Measurements from ENCODE around the gene MYO16.
"Not testable (repeated sequence)": the region's sequence is repeated elsewhere in the genome, so short reads cannot be mapped to it uniquely, and the experiment has no call there.

MYO16 gene

DNA sequence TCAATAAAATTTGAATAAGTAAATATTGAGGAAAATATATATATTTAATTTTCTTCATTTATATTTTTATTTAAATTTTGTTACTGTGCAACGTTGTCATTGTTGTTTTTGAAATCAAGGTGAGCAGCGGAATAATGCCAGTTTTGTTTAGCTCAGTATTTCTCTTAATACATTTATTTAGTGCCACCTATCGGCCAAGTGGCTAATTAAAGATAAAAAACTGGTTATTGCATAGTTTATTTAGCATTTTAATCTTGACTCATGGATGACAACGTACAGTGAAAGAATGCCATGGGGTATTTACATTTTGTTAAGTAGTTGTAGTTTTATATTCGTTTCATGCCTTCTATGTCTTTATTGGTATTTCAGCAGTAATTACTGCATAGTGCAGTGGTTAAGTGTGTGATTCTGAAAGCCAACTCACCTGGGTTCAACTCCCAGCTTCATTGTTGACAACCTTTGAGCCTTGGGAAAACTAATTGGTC is 265.9 kb downstream of the MYO16 start:
- DNase-seq (ENCODE audit: low read depth) = no peak

DNA sequence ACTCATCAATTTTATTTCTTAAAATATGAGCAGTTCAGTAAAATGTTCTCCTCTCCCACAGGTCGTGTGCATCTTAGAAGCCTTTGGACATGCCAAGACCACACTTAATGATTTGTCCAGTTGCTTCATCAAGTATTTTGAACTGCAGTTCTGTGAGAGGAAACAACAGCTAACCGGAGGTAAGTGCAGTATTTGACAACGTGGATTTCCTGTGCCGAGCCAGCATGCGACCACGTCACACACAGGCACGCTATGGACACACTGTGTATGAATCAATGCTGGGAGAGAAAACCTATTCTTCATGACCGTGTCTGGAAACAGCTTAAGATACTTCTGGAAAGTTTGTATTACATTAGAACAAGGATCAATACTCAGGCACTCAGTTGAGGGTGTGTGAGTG is 268.5 kb downstream of the MYO16 start:
- DNase-seq (ENCODE audit: low read depth) = no peak

DNA sequence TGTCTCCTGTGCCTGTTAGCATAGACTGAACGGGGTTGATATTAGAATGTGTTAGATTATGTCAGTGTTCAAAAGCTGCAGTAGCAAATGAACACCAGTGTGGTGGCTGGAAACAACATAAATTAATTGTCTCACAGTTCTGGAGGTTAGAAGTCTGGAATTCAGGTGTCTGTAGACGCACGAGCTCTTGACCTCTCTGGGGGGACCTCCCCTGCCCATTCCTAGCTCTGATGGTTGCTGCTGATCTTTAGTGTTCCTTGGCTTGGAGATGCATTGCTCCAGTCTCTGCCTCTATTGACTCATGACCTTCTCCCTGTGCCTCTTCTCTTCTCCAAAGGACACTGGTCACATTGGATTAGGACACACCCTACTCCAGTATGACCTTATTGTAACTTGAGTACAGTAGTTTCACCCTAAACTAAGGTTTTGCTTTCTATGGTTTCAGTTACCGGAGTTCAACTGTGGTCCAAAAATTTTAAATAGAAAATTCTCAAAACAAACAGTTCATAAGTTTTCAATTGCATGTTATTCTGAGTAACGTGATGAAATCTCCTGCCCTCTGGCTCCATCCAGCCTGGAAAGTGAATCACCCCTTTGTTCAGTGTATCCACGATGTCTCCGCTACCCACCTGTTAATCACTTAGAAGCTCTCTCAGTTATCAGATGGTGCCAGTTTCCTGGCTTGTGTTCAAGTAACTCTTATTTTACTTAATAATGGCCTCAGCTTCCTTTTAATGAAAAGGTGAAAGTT is 273.2 kb downstream of the MYO16 start:
- DNase-seq (ENCODE audit: low read depth) = no peak

DNA sequence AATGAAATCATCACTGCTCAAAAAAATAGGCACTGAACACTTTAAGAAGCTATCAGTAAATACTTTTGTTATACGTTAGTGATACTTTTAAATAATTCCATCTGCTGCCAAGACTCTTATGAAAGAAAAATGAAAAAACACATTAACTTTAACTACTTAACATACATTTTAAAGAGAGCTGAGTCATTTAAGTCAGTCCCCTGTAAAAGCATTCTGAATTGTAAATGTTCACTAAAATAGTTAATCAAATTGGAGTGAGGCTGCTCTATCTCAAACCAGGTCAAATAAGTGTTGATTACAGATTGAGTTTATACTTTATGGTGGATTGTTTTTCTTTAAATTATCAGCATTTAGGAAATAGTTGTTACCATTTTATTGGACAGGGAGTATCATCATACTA is 274.2 kb downstream of the MYO16 start:
- no peak for DNase-seq (ENCODE audit: low read depth)

DNA sequence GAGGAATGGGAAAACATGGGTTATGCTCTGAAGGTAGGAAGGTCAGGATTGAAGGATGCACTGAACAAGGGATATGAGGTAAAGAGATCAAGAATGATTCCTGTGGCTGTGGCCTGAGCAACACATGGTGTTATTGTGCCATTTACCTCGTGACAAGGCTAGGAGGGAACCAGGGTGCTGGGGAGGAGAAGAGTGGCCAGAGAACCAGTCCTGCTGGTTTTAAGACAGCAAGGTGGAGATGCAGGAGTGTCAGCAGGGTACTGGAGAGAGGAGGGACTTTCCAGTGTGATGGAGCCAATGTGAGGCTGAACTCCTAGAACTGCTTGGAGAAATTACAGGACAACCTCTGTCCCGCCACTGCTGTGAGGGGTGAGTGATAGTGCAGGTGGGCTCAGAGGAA is 282.4 kb downstream of the MYO16 start:
- DNase-seq (ENCODE audit: low read depth) = no peak

DNA sequence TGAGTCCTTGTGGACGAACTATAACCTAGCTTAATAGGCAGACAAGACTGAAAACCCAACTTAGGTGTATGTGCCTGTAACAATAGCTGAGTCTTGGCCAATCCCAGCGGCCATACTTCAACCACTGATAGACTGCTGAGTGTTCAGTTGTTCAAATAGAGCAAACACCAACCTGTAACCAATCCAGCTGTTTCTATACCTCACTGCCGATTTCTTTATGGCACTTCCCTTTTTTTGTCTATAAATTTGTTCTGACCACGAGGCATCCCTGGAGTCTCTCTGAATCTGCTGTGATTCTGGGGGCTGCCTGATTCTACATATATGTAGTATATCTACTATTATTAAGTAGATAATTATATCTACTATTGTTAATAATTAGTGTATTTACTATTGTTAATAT is 284.3 kb downstream of the MYO16 start:
- not testable (repeated sequence) for DNase-seq (ENCODE audit: low read depth)

DNA sequence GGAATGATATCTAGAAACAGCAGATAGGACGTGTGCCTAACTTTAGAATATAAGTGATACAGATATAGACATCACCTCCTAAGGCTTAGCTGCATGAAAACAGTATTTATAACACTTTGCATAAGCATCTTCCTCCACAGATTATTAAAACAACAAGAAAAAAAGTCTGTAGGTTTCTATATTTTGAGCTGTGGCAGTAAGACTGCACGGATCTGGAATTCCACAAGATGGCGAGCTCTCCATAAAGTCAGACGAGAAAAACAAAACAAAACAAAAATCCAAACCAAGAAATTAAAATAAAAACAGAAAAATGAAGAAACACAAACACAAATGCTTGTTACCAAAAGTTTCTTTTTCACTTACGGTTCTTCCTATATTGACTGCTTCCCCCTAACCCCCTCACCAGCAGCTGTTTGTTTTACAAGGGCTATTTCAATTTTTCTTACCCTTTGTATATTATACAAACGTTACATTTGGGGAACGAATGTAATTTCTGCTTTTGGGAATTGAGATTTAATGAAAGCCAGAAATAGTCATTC is 285.8 kb downstream of the MYO16 start:
- no peak for DNase-seq (ENCODE audit: low read depth)

DNA sequence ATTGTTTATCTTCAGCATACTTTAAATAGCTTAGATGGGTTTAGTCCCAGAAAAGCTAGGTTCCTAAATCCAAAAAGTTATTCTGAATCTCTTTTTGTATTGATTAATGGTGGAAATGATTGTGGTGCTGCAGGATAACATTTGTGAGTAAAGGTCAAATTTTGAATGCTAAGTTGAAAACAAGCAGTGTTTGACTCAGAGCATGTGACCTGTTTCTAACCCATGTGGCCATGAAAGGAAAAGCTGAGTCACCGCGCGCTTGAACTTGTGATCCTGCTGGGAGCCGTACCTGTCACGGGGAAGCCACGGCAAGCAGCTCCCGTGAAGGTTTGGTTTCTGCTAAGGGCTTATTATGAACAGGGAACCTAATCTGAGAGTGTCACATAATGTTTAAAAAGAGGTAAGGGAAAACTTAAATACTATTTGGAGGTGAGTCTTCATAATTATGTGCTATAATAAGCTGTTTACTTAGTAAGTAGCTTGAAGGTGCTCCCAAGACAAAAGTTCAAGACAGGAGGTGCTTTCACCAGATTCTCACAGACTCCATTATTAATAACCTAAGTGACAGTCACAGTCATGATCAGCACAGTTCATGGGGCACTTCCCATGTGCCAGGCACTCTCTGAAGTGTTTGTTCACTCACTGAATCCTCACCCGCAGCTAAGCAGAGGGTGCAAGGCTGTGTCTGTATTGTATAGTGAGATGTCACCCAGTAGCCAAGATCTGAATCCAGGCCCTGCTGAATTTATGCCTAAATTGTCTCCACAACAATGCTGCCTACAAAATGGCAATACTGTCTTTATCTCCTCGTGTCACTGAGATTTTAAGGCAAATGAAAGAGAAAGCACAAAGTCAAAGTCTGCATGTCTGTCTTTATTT is 286.5 kb downstream of the MYO16 start:
- peak; percentile 73 for DNase-seq (ENCODE audit: low read depth)

DNA sequence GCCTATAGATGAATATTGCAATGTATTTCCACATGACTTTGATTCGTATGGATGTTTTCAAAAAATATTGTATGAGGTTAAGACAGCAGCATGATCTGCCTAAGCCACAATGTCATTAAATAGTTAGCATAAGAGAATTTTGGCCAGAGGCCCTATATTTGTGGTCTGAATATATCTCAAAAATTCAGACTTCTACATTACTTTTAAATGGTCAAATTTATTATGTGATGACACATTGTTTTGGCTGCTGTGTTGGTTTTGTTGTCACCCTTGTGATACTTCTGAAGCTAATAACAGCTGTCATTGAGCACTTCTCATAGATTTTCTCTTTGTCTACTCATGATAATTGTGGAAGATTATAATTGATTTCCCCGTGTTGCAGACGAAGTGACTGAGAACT is 288.2 kb downstream of the MYO16 start:
- DNase-seq (ENCODE audit: low read depth) = no peak

DNA sequence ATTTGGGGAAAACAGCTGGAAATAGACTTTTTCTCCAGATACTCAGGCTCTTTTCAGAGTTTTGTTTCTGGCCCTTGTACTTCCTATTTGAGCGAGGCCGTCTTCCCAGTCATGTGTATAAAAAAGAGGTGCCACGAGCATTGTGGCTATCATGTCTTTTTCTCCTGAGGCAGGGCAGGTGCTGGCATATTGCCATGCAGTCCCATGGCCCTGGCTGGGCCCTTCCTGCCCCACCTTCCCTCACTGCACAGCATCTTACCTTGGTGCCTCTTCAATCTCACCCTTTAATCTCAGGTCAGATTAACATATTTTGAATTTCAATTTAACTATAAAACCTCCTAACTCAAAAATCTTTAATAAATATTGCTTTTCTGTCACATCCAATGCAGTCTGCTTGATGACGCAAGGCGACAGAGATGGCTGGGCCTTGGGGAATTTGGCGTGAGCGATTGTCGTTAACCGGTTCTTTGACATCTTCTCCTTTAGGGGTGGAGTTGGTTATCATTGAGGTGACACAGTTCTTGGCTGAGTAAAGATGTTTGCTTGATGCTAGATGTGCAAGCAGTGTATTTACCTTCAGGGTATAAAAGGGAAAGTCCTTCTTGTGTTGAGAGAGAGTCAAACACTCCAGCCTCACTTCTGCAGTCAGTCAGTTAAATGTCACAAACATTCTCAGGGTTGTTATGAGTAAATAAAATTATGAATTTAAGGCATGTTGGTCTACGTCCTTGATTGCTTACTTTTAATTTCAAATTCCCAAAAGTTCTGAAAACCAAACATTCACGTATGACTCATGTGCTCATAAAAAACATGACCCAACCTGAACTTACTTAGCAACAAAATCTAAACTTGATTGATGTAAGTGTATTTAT is 289.9 kb downstream of the MYO16 start:
- no peak for DNase-seq (ENCODE audit: low read depth)

DNA sequence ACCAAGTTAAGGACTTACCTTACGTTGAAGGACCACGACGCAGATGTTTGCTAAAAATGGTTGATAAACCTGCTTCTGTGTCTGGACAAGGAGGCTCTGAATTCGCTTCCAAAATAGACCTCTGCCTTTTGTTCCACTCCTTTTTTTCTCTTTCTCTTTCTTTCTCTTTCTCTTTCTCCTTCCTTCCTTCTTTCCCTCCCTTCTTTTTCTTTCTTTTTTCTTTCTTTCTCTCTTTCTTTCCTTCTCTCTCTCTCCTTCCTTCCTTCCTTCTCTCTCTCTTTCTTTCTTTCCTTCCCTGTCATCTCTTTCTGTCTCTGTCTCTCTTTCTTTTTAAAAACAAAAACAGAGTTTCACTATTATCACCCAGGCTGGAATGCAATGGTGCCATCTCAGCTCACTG is 290.7 kb downstream of the MYO16 start:
- DNase-seq (ENCODE audit: low read depth) = no peak

DNA sequence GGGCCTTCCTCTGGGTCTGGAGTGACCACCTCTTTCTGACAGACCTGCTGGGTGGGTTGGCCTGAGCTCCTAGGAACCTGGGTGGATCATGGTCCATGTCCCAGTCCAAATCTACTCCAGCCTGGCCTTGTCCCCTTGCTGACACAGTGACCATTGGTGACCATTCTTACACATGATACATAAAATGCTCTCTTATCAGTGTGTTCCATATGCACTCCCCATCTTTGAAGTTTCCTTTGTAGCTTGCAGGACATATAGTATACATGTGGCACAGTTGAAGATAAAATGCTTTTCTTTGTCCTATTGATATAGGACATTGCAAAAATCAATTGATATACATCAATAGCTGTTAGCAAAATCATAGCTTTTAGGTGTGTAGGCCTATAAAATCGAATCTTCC is 291.8 kb downstream of the MYO16 start:
- DNase-seq (ENCODE audit: low read depth) = no peak

DNA sequence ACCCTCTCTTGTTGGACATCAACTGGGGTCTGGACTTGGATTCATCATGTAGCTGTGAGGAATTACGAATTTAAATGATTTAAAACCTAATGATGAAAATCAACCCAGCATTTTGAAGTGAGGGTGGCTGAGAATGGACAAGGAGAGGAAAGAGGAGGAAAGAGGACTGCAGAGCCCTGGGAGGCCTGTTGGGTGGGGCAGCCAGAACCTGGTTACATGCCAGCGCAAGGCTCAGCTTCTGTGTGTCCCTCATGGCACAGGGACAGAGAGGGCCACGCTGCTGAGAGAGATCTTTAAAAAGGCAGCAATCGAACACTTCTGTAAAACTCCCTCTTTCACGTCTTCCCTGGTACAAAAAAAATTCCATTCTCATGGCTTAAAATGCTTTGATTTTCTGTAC is 292.7 kb downstream of the MYO16 start:
- DNase-seq (ENCODE audit: low read depth) = no peak

DNA sequence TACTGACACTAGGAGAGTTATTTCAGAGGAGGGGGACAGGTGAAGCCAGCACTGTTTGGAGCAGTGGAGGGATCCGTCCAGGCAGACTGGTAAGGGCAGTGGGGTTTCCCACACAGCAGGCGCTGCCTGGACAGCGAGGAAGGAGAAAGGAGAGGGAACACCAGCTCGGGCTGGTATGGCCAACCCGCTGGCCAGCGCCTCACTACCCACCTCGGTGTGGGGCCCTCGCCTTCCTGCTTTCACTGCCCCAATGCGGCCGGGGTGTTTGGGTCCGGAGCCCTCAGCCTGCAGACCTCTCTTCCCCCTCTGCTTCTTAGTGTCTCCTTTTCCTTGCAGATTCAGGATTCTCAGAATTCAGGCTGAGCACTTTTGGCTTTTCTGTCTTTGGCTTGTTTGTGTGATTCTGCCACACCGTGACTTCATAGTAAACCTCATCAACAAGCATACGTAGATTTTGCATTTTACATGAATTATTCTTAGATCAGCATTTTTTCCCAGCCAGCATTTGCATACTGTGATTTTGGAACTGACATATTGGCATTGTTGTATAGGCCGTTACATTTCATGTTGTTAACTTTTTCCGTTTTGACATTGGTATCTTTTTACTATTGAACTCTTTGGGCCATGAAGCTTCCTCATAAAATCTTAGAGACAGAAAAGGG is 294.1 kb downstream of the MYO16 start:
- DNase-seq (ENCODE audit: low read depth) = no peak

DNA sequence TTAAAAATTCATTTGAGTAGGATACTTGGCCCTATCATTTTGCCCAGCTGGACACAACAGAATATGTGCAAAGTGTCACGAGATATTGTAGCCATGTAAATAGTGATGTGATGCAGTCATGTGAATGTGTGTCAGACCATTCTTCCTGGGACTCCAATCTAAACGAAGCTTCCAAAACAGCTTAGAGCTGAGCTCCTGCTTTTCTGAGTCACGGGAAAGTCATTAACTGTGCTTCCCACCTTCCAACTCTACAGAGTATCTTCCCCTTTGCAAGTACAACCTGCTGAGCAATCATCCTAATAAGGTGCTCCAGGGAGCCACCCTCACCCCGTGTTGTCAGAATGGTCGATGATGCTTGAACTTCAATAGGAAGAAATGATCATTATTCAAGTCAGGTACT is 294.7 kb downstream of the MYO16 start:
- no peak for DNase-seq (ENCODE audit: low read depth)

DNA sequence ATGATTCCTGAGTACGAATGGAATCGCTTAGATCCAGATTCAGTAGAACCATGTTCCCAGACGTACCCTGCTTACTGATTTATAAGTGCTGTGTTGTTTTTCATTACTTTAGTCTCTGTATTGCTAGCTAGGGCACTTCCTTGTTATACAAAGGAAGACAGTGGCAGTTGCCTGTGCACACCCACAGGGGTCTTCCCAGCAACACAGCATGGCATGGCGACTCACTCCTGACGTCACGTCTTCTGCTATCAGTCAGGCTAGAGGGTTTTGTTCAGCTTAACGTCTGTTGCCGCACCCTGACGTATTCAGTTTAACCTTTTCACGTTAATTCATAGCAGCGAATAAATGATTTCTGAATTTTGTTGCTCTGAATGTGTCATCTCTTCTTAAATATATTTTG is 295.1 kb downstream of the MYO16 start:
- DNase-seq (ENCODE audit: low read depth) = no peak

DNA sequence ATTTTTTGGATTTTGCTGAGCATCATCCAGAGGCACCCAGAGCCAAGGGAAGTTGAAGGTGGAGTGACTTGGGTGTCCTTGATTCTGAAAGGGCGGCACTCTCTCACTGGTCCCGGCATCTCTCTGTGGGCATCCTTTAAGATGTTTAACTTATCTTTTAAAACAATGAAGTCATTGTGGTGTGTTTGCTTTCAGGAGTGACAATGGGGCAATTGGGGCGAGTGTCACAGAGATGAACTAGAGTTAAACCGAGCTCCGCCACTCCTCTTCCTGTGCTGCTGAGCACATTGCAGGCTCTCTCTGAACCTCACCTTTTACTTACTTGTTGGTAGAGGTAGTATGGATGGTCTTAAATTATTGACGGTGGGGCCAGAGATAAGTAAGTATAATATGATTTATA is 295.7 kb downstream of the MYO16 start:
- no peak for DNase-seq (ENCODE audit: low read depth)

DNA sequence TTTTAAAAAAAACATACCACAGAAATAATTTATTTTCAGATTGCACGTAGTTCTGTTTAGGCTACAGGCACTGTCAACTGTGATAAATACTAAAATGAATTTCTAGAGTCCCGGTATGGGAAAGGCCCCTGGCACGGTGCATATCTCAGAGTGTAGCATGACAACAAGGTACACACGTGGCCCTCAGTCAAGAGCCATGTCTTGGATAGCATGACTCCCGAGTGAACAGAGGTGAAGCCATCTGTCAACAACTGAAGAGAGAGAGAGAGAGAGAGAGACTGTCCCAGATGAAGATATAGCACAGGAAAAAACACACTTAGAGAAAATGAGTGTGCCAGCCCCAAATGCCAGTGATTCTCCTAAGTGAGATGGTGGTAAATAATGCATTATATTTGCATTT is 297.5 kb downstream of the MYO16 start:
- DNase-seq (ENCODE audit: low read depth) = no peak

DNA sequence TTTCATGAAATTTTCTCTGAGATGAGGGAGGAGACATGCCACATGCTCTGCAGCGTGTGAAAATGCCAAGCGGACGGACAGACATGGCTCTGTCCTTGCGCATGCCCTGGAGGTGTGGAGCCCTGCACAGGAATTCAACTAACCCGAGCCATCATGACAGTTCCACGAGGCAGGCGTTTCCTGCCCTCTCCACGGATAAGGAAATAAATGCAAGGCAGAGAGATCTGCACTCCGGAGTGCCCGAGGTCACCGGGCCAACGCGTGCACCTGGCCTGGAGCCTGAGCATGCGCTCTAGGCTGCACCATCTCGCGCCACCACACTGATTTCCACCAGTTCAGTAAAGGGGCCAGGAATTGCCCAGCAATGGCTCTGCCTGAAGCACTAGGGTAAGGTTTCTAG is 298.2 kb downstream of the MYO16 start:
- no peak for DNase-seq (ENCODE audit: low read depth)

DNA sequence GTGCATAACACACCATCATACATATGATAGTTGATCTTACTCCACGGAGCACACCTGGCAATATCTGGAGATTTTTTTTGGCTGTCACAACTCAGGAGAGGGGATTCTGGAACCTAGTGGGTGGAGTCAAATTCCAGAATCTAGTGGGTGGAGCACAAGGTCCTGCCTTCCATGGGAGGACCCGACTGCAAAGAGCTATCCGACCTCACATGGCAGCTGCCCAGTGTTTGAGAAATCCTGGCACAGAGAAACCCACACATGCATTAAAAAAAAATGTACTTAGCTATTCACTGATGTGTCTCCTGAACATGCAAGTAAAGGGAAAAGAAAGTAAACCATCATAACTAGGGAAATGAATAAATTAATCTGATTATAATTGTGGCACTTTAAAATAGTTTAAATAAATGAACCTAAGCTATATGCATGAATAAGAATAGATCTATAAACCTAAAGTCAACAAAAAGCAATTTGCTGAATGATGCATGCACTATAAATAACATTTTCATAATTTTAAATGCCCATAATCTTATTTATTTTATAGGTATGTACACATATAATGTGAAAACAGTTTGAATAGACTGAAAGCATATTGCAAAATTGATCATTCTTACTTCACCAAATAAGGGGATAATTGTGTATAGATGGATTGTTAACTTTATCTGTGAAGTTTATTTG is 300.3 kb downstream of the MYO16 start:
- no peak for DNase-seq (ENCODE audit: low read depth)

DNA sequence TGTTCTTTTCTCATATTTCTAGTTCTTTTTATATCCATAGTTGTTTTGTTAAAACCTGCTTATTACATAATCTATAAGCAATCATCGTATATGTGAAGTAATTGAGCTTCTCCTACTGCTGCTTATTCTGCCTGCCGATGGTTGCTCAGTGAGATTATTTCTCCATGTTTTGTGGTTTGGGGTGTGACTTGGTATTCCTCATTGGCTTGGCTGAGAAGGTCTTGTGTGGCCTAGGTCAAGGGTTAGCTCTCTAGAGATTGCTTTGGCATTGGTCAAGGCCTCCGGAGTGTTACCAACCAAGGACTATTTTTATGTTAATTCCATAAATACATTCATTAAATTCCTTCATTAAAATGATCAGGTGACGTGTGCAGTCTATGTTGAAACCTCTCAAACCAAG is 302.8 kb downstream of the MYO16 start:
- DNase-seq (ENCODE audit: low read depth) = no peak
